OCI-LY7 (cell line): ENCODE results near the gene FGFRL1. TPM values are rescaled to one million over a fixed set of nuclear protein-coding genes. Genes with fewer than 3 reads are reported as not detected.

Experiments used
- BruUV-seq: library from RNA; stranded (reverse); fragments of 400-500 nt; replicated peaks from 2 replicates; lab custom pipeline; 2021; lab: Mats Ljungman, UMichigan
- CTCF ChIA-PET: fragments of 300-600 bp; sonication (Branson Sonifier 250); formaldehyde crosslinking; loops from one replicate; lab custom pipeline; 2022; ENCODE audit warnings: antibody characterized with exemption; ENCODE audit not compliant: unreplicated experiment; lab: Charles Lee
- POLR2A ChIA-PET: fragments of 300-600 bp; sonication (Branson Sonifier 250); formaldehyde crosslinking; loops from one replicate; lab custom pipeline; 2022; ENCODE audit warnings: antibody characterized with exemption; lab: Charles Lee
- DNase-seq: peaks from one replicate; pipeline ENCODE4 v3.0.0-alpha.2; 2015; ENCODE audit warnings: low spot score
- H2AFZ ChIP-seq: fragments of 200-600 bp; sonication (generic), shearing (Covaris generic); 2 replicates; pipeline ENCODE4 v1.6.1; 2014; ENCODE audit warnings: mild to moderate bottlenecking, antibody characterized with exemption, low read length, moderate library complexity
- H3K27ac ChIP-seq: fragments of 200-600 bp; sonication (generic); 2 replicates; pipeline ENCODE4 v1.5.1; 2014; ENCODE audit warnings: mixed run types, low read depth, mild to moderate bottlenecking, moderate library complexity, low read length, inconsistent platforms; ENCODE audit not compliant: poor library complexity, severe bottlenecking
- H3K36me3 ChIP-seq: fragments of 200-600 bp; sonication (generic); 2 replicates; pipeline ENCODE4 v1.6.1; 2014; ENCODE audit warnings: mild to moderate bottlenecking, antibody characterized with exemption, low read length, moderate library complexity, mixed read lengths; ENCODE audit not compliant: insufficient read depth
- H3K4me1 ChIP-seq: fragments of 200-600 bp; sonication (generic); 2 replicates; pipeline ENCODE4 v1.5.1; 2014; ENCODE audit warnings: mild to moderate bottlenecking, low read length; ENCODE audit not compliant: insufficient read depth, poor library complexity, severe bottlenecking
- H3K4me2 ChIP-seq: fragments of 200-600 bp; sonication (generic); 2 replicates; pipeline ENCODE4 v1.6.1; 2014; ENCODE audit warnings: mild to moderate bottlenecking, low read length
- H3K4me3 ChIP-seq: fragments of 200-600 bp; sonication (generic); 2 replicates; pipeline ENCODE4 v1.5.1; 2014; ENCODE audit warnings: mild to moderate bottlenecking, low read depth, low read length; ENCODE audit not compliant: poor library complexity, severe bottlenecking
- H3K79me2 ChIP-seq: fragments of 200-600 bp; sonication (generic); 2 replicates; pipeline ENCODE4 v1.6.1; 2016; ENCODE audit warnings: low read depth, mild to moderate bottlenecking, low read length, moderate library complexity, mixed read lengths; ENCODE audit not compliant: insufficient read depth
- H3K9me2 ChIP-seq: fragments of 200-600 bp; sonication (generic); 2 replicates; pipeline ENCODE4 v1.6.1; 2016; ENCODE audit warnings: mild to moderate bottlenecking, low read length, mixed read lengths; ENCODE audit not compliant: insufficient read depth
- H3K9me3 ChIP-seq: fragments of 200-600 bp; sonication (generic); 2 replicates; pipeline ENCODE4 v1.6.1; 2014; ENCODE audit warnings: mild to moderate bottlenecking, mixed run types, low read length, mixed read lengths
- H4K20me1 ChIP-seq: fragments of 200-600 bp; sonication (generic); 2 replicates; pipeline ENCODE4 v1.6.1; 2014; ENCODE audit warnings: mild to moderate bottlenecking, antibody characterized with exemption, low read length, moderate library complexity, mixed read lengths; ENCODE audit not compliant: insufficient read depth
- EZH2phosphoT487 ChIP-seq: fragments of 200-600 bp; sonication (generic); IDR thresholded peaks from 2 replicates; pipeline ENCODE4 v1.6.1; 2018; ENCODE audit warnings: low read depth, borderline replicate concordance, mild to moderate bottlenecking, mixed run types, antibody characterized with exemption, low read length, moderate library complexity, mixed read lengths
- intact Hi-C: fragments of 100-400 bp; cut with micrococcal nuclease; formaldehyde crosslinking; loops from one replicate; pipeline ENCODE4 v1.10.0; 2022; ENCODE audit not compliant: unreplicated experiment
- total RNA-seq, 2 experiments: library from RNA; depleted of rRNA in 1 of 2; stranded (reverse); fragments of >200 nt in 1 of 2; shearing (Covaris generic) in 1 of 2; gene quantifications; 2 replicates each; pipeline ENCODE4 v1.2.3, GENCODE V29; 2014 to 2022
- TF ChIP-seq, protein P1 (sequence below): fragments of 200-600 bp; sonication (generic); conservative IDR thresholded peaks from 2 replicates; pipeline ENCODE4 v1.5.1; 2014; ENCODE audit warnings: mild to moderate bottlenecking, antibody characterized with exemption, low read length, moderate library complexity, mixed read lengths

FGFRL1 gene
- total RNA-seq, 2 experiments from 2014 or later, result 1.4 to 2.7 TPM

DNA sequence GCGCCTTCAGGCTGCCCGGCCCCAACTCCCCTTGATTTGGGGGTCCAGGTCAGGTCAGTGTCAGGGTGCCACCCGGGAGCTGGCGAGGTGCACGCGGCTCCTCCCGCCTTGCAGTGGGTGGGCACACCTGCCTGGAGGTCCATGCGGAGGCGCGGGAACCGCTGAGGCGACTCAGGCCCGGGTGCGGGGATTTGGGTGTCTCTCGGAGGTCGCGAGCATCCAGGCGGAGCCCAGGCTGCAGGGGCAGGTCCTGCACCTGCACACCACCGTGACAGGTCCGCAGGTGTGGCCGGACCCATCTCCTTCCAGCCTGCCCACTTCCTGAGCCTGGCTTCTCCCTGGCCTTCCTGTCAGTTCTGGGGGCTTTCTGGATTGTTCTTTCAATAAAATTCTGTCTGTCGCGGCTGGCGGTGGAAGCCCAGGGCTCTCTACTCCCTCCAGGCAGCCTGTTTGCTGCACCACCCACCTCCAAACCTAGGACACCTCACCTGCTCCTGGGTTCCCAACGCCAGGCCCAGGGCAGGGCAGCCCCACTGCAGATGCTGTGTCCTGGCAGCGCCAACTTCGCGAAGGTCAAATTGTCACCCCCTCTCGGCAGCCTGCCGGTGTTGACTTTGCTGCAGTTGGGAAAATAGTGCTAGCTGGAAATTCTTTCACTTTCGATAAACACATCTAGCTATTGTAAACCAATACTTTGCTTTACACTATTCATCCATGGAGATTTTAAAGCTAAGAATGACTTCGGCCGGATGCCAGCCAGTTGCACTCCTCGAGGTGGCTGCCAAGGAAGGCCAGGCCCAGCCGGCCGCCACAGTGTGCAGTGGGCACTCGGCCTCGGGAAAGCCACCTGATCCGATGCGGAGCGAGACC, 35.9 kb downstream of the FGFRL1 start:
- Histone ChIP-seq H3K9me2 (no peaks in the 10 kb centered on the region), H3K9me3 (no peaks in the 10 kb centered on the region), H3K4me1 (no peaks in the 10 kb centered on the region), H4K20me1 (no peaks in the 10 kb centered on the region), H3K4me2 (no peak overlapping the region), H3K4me3 (no peak overlapping the region), H3K27ac (no peak overlapping the region), H2AFZ (no peak overlapping the region), H3K36me3 (no peaks in the 10 kb centered on the region), H3K79me2 (no peaks in the 10 kb centered on the region)
- intact Hi-C loops, result no loop called here
- BruUV-seq, result no TSS peak
- ChIA-PET POLR2A (no interaction called here), CTCF (no interaction called here)
- no peak for DNase-seq
- no peak for TF ChIP-seq EZH2phosphoT487
- TF ChIP-seq, protein P1, sequence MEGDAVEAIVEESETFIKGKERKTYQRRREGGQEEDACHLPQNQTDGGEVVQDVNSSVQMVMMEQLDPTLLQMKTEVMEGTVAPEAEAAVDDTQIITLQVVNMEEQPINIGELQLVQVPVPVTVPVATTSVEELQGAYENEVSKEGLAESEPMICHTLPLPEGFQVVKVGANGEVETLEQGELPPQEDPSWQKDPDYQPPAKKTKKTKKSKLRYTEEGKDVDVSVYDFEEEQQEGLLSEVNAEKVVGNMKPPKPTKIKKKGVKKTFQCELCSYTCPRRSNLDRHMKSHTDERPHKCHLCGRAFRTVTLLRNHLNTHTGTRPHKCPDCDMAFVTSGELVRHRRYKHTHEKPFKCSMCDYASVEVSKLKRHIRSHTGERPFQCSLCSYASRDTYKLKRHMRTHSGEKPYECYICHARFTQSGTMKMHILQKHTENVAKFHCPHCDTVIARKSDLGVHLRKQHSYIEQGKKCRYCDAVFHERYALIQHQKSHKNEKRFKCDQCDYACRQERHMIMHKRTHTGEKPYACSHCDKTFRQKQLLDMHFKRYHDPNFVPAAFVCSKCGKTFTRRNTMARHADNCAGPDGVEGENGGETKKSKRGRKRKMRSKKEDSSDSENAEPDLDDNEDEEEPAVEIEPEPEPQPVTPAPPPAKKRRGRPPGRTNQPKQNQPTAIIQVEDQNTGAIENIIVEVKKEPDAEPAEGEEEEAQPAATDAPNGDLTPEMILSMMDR, result no peak

DNA sequence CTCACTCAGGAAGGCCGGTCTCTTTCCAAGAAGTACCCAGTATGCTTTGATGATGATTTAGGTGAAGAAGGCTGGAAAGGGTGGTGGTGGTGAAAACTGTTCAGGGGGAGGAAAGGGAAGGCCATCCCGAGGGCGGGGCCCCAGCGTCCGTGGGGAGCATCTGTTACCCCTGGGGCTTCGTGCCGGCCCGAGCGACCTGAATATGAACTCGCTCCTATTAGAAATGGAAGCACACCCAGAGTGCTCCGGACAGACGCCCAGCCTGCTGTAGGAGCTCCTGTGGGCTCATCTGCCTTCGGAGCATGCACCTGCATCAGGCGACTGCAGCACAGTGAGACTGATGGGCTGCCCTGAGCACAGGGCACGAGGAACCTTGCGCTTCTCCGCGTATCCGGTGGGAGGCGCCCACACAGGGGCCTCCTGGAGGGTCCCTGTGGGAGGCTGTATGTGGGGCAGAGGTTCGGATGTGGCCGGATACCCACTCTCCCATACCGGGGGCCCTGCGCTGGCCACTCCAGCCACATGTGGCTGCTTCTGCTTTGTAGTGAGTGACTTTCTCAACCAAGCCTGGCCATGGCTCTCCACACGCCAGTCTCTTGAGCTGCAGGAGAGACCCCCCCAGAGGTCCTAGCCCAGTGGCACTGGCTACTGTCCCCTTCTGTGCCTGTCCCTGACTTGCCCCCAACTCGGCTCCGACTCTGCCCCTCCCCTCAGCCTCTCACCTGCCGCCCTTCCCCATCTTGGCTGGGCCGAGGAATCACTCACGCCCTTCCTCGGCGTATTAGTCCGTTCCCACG, 36.7 kb downstream of the FGFRL1 start:
- no peak for TF ChIP-seq EZH2phosphoT487
- TF ChIP-seq, protein P1, result no peak
- no TSS peak for BruUV-seq
- ChIA-PET POLR2A (interaction anchor here (0.5 kb wide), 1 partner anchor 238 kb away, joined by 4 read pairs; no protein-coding TSS in a partner anchor), CTCF (no interaction called here)
- Histone ChIP-seq H3K4me1 (no peaks in the 10 kb centered on the region), H3K4me3 (no peak overlapping the region), H3K9me3 (no peaks in the 10 kb centered on the region), H3K27ac (no peak overlapping the region), H3K36me3 (no peaks in the 10 kb centered on the region), H3K4me2 (no peak overlapping the region), H3K9me2 (no peaks in the 10 kb centered on the region), H4K20me1 (no peaks in the 10 kb centered on the region), H3K79me2 (no peaks in the 10 kb centered on the region), H2AFZ (no peak overlapping the region)
- intact Hi-C loops, result no loop called here
- DNase-seq, result no peak
